HG03280 (cell line): Measurements from ENCODE around the gene ADGRA1.
"Not testable (repeated sequence)": the region's sequence is repeated elsewhere in the genome, so short reads cannot be mapped to it uniquely, and the experiment has no call there.

Source experiments
- ATAC-seq: cut with Tn5 transposase; IDR thresholded peaks from one replicate; pipeline ENCODE4 v1.9.1; 2021; ENCODE audit warnings: mild to moderate bottlenecking, moderate library complexity; ENCODE audit not compliant: unreplicated experiment

The ADGRA1 gene

GRCh38 chr10:133141144-133141957 lies 53.6 kb downstream of the ADGRA1 start:
- ATAC-seq: no peak

- no peak for ATAC-seq
Observed at GRCh38 chr10:133141958-133142340, 54.2 kb downstream of the ADGRA1 start.

- ATAC-seq: no peak
Observed at GRCh38 chr10:133142523-133143199, 54.9 kb downstream of the ADGRA1 start.

GRCh38 chr10:133143200-133143533 lies 55.4 kb downstream of the ADGRA1 start:
- ATAC-seq: no peak

GRCh38 chr10:133143546-133143945 lies 55.8 kb downstream of the ADGRA1 start:
- no peak for ATAC-seq

GRCh38 chr10:133144771-133145170 lies 57.0 kb downstream of the ADGRA1 start:
- ATAC-seq: no peak

GRCh38 chr10:133150226-133150625 lies 62.5 kb downstream of the ADGRA1 start:
- ATAC-seq: no peak

GRCh38 chr10:133150656-133151055 lies 62.9 kb downstream of the ADGRA1 start:
- no peak for ATAC-seq

GRCh38 chr10:133151071-133151470 lies 63.3 kb downstream of the ADGRA1 start:
- not testable (repeated sequence) for ATAC-seq

GRCh38 chr10:133151543-133151972 lies 63.8 kb downstream of the ADGRA1 start:
- ATAC-seq: no peak

GRCh38 chr10:133154411-133154810 lies 66.7 kb downstream of the ADGRA1 start:
- no peak for ATAC-seq

- no peak for ATAC-seq
Observed at GRCh38 chr10:133154996-133155778, 67.5 kb downstream of the ADGRA1 start.

GRCh38 chr10:133156674-133157579 lies 69.2 kb downstream of the ADGRA1 start:
- ATAC-seq: no peak

GRCh38 chr10:133157662-133158436 lies 70.1 kb downstream of the ADGRA1 start:
- no peak for ATAC-seq

GRCh38 chr10:133158437-133158755 lies 70.7 kb downstream of the ADGRA1 start:
- no peak for ATAC-seq

GRCh38 chr10:133158756-133159610 lies 71.3 kb downstream of the ADGRA1 start:
- ATAC-seq: no peak

- no peak for ATAC-seq
Observed at GRCh38 chr10:133159611-133159949, 71.9 kb downstream of the ADGRA1 start.

- no peak for ATAC-seq
Observed at GRCh38 chr10:133159950-133160825, 72.5 kb downstream of the ADGRA1 start, which contains the start of gene KNDC1. KNDC1 (plus strand) TSS chr10:133160219; CDS start chr10:133160468, 249 bp downstream.
